Dermis microvascular lymphatic vessel endothelial cell (primary cell): ENCODE data around the gene COX7C. TPM values are rescaled to one million over a fixed set of nuclear protein-coding genes. Genes with fewer than 3 reads are reported as not detected.

Experiments used
- DNase-seq, 2 donors: peaks; one replicate each; pipeline versions ENCODE4 v3.0.0 to v3.0.0-alpha.2; 2010; ENCODE audit warnings: low read depth in 2 of 2
- total RNA-seq: library from RNA; depleted of rRNA; stranded (reverse); fragments of >200 nt; gene quantifications from 2 replicates; pipeline ENCODE4 v1.2.1, GENCODE V29; 2014

COX7C gene
- total RNA-seq, 1 donor from 2014 or later: 193 TPM

DNA sequence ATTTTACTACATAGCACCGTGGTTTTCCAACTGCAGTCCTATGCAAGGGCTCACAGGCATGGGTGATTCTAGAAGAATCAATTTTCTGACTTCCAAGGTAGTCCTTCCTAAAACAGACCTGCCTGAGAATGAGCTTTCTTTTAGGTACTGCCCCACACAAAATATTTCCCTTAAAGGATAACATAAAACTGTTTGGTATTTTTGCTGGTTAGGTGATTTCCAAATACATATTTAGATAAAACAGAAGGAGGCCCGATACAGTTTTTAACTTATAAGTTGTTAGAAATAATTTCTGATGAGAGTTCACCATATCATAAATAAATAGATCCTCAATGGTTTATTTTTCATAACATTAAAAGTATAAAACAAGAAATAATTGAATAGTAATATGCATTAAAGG lies 46.4 kb downstream of the COX7C start:
- DNase-seq: no peak

- DNase-seq: no peak
Measured at GRCh38 chr5:86665984-86666760, 48.4 kb downstream of the COX7C start.

DNA sequence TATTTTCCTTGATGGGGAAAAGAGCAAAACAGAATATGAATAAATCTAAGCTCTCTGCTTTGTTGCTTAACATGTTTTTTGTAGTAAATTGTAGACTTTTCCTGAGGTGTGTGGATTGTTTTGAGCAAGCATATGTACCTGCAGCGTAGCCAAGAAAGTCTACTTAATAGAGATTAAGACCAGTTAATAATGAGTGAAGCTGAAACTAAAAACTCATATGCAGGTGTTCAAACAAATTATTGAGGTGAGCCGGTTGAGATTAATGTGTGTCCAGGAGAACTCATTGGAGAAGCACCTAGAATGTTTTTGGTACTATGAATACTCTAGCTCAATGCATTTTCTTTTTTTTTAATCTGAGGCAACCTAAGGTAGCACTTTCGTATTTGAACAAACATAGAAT lies 49.2 kb downstream of the COX7C start:
- DNase-seq: no peak
